Measurements from ENCODE around the gene ROBO1.
"Not testable (repeated sequence)": the region's sequence is repeated elsewhere in the genome, so short reads cannot be mapped to it uniquely, and the experiment has no call there.

ROBO1 gene

GRCh38 chr3:78802562-78802930 lies 965.3 kb downstream of the ROBO1 start:
- DNase-seq (ENCODE audit: low read depth in 2 of 2), result no peak

GRCh38 chr3:78801926-78802561 lies 965.8 kb downstream of the ROBO1 start:
- DNase-seq (ENCODE audit: low read depth in 2 of 2), result no peak

GRCh38 chr3:78799681-78800080 lies 968.1 kb downstream of the ROBO1 start:
- DNase-seq (ENCODE audit: low read depth in 2 of 2), result no peak

GRCh38 chr3:78798266-78798832 lies 969.4 kb downstream of the ROBO1 start:
- DNase-seq (ENCODE audit: low read depth in 2 of 2), result no peak

GRCh38 chr3:78794431-78794830 lies 973.4 kb downstream of the ROBO1 start:
- no peak for DNase-seq (ENCODE audit: low read depth in 2 of 2)

- DNase-seq (ENCODE audit: low read depth in 2 of 2), result no peak
Observed at GRCh38 chr3:78792733-78793132, 975.1 kb downstream of the ROBO1 start.

- DNase-seq (ENCODE audit: low read depth in 2 of 2), result no peak
Observed at GRCh38 chr3:78792212-78792611, 975.6 kb downstream of the ROBO1 start.

- DNase-seq (ENCODE audit: low read depth in 2 of 2), result no peak
Observed at GRCh38 chr3:78791753-78792152, 976.0 kb downstream of the ROBO1 start.

GRCh38 chr3:78788839-78789238 lies 979.0 kb downstream of the ROBO1 start:
- DNase-seq (ENCODE audit: low read depth in 2 of 2), result no peak

GRCh38 chr3:78785004-78785403 lies 982.8 kb downstream of the ROBO1 start:
- DNase-seq (ENCODE audit: low read depth in 2 of 2), result no peak

GRCh38 chr3:78781351-78781750 lies 986.4 kb downstream of the ROBO1 start:
- DNase-seq (ENCODE audit: low read depth in 2 of 2), result no peak

- DNase-seq (ENCODE audit: low read depth in 2 of 2), result no peak
Observed at GRCh38 chr3:78765671-78766485, 1001.9 kb downstream of the ROBO1 start.

- DNase-seq (ENCODE audit: low read depth in 2 of 2), result no peak
Observed at GRCh38 chr3:78764634-78765033, 1003.2 kb downstream of the ROBO1 start.

- no peak for DNase-seq (ENCODE audit: low read depth in 2 of 2)
Observed at GRCh38 chr3:78762121-78762520, 1005.7 kb downstream of the ROBO1 start.

GRCh38 chr3:78761126-78761525 lies 1006.7 kb downstream of the ROBO1 start:
- DNase-seq (ENCODE audit: low read depth in 2 of 2), result no peak

GRCh38 chr3:78757731-78758130 lies 1010.1 kb downstream of the ROBO1 start:
- DNase-seq (ENCODE audit: low read depth in 2 of 2), result no peak

- no peak for DNase-seq (ENCODE audit: low read depth in 2 of 2)
Observed at GRCh38 chr3:78754066-78754743, 1013.6 kb downstream of the ROBO1 start.

GRCh38 chr3:78751266-78751665 lies 1016.5 kb downstream of the ROBO1 start:
- no peak for DNase-seq (ENCODE audit: low read depth in 2 of 2)

GRCh38 chr3:78750291-78750690 lies 1017.5 kb downstream of the ROBO1 start:
- DNase-seq (ENCODE audit: low read depth in 2 of 2), result not testable (repeated sequence)

- DNase-seq (ENCODE audit: low read depth in 2 of 2), result no peak
Observed at GRCh38 chr3:78749056-78749455, 1018.7 kb downstream of the ROBO1 start.

GRCh38 chr3:78745847-78746246 lies 1022.0 kb downstream of the ROBO1 start:
- no peak for DNase-seq (ENCODE audit: low read depth in 2 of 2)

- DNase-seq (ENCODE audit: low read depth in 2 of 2), result no peak
Observed at GRCh38 chr3:78742491-78742890, 1025.3 kb downstream of the ROBO1 start.

- DNase-seq (ENCODE audit: low read depth in 2 of 2), result no peak
Observed at GRCh38 chr3:78742041-78742440, 1025.8 kb downstream of the ROBO1 start.
